T47D (cell line): ENCODE data around the gene LPGAT1.
"Not testable (repeated sequence)": the region's sequence is repeated elsewhere in the genome, so short reads cannot be mapped to it uniquely, and the experiment has no call there.

Experiments used
- DNase-seq, 2 experiments: peaks; one replicate each; pipeline versions ENCODE4 v3.0.0 to v3.0.0-alpha.2; 2011 to 2012; ENCODE audit warnings: low read depth in 1 of 2, low spot score in 1 of 2
- JUND ChIP-seq: IDR thresholded peaks from 2 replicates; pipeline ENCODE4 v1.6.1; 2012; ENCODE audit warnings: low read depth
- in situ Hi-C: cut with HindIII; loops from 2 replicates; pipeline ENCODE4 v1.10.0; 2016; ENCODE audit warnings: low sequenced_read_pairs, low pct_unique_long_range_greater_than_20kb

LPGAT1 gene

GRCh38 chr1:211830328-211831142, at the start of gene LPGAT1:
Gene LPGAT1 (minus strand): TSS chr1:211830763. CDS start chr1:211829296, 1,467 bp downstream.
- TF ChIP-seq JUND, result no peak
- in situ Hi-C loops, result no loop called here
- peak; percentile 80 to 84 for DNase-seq

GRCh38 chr1:211879475-211879874, 48.9 kb upstream of the LPGAT1 start:
- no peak for TF ChIP-seq JUND
- in situ Hi-C loops, result no loop called here
- DNase-seq, result no peak

- no peak for DNase-seq
- in situ Hi-C loops, result no loop called here
- TF ChIP-seq JUND, result no peak
These were observed 46.5 kb upstream of the LPGAT1 start for GRCh38 chr1:211876851-211877590.

DNA sequence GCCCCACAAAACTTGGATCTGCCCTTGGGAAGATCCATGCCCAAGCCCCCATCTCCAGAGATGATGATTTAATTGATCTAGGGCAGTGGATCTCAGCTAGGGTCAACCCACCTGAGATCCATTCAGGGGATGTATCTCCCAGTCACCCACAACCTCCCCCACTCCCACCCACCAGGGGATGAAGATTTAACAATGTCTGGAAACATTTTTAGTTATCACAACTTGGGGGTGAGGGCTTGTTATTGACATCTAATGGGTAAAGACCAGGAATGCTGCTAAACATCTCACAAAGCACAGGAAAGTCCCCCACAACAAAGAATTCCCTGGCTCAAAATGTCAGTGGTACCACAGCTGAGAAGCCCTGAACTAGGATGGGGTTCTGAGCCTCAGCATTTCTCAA, 45.0 kb upstream of the LPGAT1 start:
- no peak for DNase-seq
- in situ Hi-C loops, result no loop called here
- TF ChIP-seq JUND, result no peak

GRCh38 chr1:211874521-211875347, 44.2 kb upstream of the LPGAT1 start:
- in situ Hi-C loops, result no loop called here
- no peak for DNase-seq

DNA sequence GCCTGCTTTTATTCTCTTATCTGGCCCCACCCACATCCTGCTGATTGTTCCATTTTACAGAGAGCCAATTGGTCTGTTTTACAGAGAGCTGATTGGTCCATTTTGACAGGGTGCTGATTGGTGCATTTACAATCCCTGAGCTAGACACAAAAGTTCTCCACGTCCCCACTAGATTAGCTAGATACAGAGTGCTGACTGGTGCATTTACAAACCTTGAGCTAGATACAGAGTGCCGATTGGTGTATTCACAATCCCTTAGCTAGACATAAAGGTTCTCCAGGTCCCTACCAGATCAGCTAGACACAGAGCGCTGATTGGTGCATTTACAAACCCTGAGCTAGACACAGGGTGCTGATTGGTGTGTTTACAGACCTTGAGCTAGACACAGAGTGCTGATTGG, 43.2 kb upstream of the LPGAT1 start:
- in situ Hi-C loops, result not testable (repeated sequence)

More at GRCh38 chr1:211874521-211875347, 44.2 kb upstream of the LPGAT1 start:
- no peak for TF ChIP-seq JUND

DNA sequence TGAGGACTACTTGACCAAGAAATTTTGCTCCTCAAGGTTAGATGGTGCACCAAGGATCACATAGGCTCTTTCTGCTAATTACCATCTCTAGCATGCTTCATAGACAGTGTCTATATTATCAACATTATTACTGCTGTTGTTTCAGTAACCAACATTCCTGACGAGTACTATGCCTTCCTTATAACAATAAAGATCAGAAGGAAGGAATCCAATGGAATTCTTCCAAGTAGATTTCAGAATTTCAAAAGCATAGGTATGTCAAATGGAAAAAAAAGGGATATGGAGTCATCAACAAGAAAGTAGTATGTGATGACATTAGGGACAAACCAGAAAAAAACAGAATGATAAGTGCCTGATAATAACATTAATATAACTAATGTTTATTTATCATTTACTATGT, 39.6 kb upstream of the LPGAT1 start:
- in situ Hi-C loops, result no loop called here
- DNase-seq, result no peak
- TF ChIP-seq JUND, result no peak

More for the DNA sequence above, 43.2 kb upstream of the LPGAT1 start:
- DNase-seq, result not testable (repeated sequence)

DNA sequence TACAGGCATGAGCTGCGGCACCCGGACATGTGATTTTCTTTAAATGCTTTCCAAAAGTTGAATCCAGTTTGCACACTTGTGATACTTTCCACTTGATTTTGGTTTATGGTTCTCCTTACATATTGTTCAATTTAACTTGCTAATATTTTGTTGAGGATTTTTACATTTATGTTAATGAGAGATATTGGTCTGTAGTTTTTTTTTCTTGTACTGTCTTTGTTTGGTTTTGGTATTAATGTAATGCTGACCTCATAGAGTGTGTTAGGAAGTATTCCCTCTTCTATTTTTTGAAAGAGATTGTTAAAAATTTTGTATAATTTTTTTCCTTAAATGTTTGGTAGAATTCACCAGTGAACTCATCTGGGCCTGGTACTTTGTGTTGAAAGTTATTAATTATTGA, 34.6 kb upstream of the LPGAT1 start:
- in situ Hi-C loops, result no loop called here
- DNase-seq, result no peak
- TF ChIP-seq JUND, result no peak

GRCh38 chr1:211859405-211859804, 28.8 kb upstream of the LPGAT1 start:
- in situ Hi-C loops, result no loop called here
- DNase-seq, result no peak
- TF ChIP-seq JUND, result no peak

DNA sequence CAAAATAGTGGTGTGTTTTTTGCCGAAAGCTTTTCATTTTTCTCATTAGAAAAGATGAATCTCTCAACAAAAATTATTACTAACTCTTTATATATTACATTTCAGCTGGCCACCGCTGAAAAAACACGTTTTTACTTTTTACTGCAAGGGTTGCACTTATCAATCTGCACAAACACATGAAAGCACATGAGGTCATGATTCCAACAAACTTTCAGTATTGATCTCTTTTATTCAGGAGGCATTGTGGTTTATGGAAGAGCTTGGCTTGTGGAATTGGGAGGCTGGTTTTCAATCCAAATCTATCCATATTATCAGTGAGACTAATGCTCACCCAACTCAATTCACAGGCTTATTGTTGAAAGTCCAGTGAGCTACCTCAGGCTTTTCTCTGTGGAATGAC, 20.6 kb upstream of the LPGAT1 start:
- in situ Hi-C loops, result no loop called here
- TF ChIP-seq JUND, result no peak
- no peak for DNase-seq

DNA sequence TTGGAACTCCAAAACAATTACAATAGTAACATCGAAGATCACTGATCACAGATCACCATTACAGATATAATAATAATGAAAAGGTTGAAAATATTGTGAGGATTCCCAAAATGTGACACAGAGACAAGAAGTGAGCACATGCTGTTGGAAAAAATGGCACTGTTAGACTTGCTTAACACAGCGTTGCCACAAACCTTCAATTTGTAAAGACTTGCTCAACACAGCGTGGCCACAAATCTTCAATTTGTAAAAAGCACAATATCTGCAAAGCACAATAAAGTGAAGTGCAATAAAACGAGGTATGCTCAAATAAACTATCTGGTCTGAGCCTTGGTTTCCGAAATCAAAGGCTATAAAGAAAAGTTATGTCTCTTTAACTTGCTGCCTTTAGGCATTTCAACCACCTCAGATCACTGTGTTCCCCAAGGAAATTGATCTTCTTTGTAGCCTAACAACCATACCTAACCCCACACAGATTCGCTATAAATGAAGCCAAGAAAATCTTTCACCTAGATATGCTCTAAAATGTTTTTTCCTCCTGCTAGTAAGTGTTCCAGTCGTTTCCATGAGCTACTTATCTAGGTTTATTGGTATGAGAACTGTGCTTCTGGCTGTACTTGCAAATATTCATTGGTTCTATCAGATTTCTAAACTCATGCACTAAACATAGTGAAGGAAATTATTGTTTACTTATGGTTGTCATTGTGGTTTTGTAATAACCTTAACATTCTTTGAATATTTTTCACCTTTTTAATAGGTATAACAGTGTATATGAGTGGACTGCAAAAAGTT, 13.1 kb upstream of the LPGAT1 start:
- in situ Hi-C loops, result no loop called here
- DNase-seq, result peak; percentile 40 to 49
- peak; percentile 52 for TF ChIP-seq JUND

DNA sequence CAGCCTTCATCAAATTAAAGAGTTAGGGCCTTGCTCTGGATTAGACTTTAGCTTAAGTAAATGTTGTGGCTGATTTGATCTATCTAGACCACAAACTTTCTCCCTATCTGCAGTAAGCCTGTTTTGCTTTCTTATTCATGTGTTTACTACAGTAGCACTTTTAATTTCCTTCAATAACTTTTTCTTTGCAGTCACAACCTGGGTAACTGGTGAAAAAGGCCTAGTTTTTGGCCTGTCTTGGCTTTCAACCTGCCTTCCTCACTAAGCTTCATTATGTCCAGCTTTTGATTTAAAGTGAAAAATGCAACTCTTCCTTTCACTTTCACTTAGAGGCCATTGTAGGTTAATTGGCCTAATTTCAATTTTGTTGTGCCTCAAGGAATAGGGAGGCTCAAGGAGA, 12.5 kb upstream of the LPGAT1 start:
- DNase-seq, result no peak
- TF ChIP-seq JUND, result no peak
- in situ Hi-C loops, result no loop called here
